HG03103 (cell line): ENCODE data around the gene C10orf53.
"Not testable (repeated sequence)": the region's sequence is repeated elsewhere in the genome, so short reads cannot be mapped to it uniquely, and the experiment has no call there.

Source experiments
- ATAC-seq: cut with Tn5 transposase; IDR thresholded peaks from one replicate; pipeline ENCODE4 v1.9.1; 2021; ENCODE audit warnings: low read depth; ENCODE audit not compliant: unreplicated experiment

C10orf53 gene

DNA sequence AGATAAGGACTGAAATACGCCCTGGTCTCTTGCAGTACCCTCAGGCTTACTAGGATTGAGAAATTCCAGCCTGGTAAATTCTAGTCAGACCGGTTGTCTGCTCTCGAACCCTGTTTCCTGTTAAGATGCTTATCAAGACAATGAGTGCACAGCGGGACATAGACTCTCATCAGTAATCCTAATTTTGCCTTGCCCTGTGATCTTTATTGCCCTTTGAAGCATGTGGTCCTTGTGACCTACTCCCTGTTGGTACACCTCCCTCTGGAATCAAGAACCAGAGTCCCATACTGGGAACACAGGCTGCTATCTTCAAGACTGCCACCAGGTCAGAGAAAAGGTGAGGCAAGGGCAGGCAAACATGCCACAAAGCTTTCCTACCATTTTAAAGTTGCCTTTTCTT lies 7.2 kb downstream of the C10orf53 start:
- no peak for ATAC-seq

DNA sequence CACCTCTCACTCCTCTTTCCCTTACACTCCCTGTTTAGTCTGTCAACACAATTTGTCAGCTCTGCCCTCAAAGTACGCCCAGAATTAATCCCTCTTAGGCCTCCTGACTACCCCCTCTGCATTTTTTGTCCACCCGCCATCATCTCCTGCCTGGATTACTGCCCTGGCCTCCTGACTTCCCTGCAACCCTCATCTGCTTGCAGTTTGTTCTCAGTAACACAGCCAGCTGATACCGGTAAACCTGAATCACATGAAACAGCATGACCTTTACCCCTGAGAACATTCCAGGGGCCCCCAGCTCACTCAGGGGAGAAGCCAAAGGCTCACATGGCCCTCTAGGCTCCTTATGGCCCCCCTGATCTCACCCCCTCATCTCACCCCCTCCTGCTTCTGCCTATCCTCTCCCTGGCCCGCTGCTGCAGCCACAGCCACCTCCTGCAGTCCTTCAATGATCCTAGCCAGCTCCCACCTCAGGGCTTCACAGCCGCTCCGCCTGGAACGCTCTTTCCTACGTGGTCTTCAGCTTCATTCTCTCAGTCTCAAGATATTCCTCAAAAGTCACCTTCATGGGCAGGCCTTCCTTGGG lies 8.9 kb downstream of the C10orf53 start:
- ATAC-seq = no peak

DNA sequence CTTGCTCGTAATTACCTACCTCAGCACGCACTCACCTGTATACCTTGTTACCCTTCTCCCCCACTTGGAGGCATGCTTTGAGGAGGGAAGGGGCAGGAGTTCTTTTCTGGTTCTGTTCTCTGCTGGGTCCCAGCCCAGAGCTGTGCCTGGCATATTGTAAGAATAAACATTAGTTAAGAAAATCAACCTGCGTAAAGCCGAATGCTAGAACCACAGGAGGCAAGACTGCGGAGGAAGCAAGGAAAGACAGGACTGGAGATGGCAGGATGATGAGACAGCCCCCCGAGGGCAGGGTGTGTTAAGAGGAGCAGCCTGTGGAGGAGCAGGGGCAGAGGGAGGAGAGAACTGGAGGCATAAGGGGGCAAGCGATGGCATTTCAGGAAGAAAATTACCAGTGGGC lies 9.5 kb downstream of the C10orf53 start:
- no peak for ATAC-seq

DNA sequence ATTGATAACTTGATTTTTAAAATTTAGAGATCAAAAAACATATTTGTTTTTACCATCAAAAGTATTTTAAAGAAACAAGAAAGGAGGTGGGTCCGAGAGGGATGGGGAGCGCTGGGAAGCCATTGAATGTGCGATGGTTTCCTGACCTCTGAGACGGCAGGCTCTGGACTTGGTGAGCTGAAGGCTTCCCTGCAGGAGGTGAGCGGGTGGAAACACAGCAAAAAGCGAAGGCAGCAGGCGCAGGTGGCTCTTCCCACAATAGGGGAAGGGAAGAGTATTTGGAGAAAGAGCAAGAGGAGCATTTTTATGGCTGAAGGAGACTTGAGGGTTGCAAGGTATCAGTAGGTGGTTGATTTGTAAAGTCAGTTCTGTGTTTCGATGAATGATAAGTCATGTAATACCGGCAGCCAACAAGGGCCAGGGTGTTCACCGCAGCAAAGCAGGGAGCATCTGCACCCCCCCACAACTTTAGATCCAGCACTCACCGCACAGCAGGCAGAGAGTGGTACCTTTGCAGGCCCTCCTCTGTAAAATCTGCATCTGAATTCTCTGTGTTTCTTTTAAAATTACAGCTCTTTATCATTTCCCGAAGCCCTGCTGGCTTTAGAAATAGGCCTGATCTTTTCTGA lies 10.5 kb downstream of the C10orf53 start:
- ATAC-seq = no peak

DNA sequence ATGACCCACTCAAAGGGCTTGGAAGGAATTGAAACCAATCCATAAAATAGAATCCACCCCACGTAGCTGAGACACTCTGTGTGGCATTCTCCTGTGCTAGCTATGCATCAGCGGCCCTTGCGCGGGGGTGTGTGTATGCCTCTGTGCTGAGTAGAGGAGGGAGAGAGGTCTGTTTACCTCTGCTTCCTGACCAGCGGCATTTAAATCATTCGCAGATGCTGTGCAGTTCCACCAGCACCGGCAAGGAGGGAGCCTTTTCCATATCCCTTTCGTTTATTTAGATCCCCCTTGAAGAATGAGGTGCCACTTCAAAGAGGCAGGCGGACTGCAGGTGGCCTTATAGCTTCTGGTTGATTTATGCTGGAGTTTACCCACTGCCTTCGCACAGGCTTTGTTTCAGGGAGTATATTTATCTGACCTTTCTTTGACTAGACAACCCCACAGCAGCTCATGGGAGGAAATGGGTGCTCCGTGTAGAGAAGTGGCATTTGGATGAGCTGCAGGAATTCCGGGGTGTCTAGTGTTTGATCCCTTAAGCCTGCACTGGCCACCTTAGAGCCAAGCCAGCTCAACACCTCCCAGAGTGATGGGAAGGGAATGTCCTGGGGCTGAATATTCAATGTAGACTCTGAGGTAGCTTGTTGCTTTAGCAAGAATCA lies 11.4 kb downstream of the C10orf53 start:
- no peak for ATAC-seq

DNA sequence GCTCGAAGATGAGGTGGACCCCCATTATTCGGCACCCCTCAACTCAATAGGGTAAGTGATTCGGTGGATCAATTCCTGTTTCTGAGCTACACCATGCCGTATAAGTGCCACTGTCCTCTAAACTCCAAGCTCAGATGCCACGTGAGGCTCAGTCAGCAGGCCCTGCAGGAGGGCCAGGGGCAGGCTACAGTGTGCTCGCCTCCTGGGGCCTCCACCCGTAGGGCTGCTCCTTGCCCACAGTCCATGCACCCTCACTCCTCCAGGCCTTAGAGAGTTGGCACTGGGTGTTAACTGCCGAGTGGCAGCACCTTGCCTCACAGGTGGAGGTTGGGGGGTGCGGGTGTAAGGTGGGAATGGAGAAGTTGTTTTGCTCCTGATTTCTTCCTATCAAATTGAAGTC lies 12.1 kb downstream of the C10orf53 start:
- no peak for ATAC-seq

DNA sequence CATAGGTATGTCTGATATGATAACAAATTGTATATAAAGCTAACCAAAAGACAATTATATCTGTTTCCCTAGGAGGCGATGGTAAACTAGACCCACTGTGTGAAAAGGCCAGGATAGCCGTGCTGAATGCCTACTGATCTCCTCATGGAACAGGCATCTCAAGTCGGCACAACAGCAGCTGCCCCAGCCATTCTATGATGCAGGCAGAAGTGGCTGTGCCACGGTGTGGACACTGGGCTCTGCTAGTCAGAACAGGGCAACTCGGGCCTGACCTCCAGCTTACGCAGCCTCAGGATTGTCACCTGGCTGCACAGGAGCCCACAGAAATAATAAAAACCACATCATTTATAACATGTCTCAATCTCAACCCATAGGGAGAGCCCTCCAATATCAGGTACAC lies 15.0 kb downstream of the C10orf53 start:
- ATAC-seq = no peak

DNA sequence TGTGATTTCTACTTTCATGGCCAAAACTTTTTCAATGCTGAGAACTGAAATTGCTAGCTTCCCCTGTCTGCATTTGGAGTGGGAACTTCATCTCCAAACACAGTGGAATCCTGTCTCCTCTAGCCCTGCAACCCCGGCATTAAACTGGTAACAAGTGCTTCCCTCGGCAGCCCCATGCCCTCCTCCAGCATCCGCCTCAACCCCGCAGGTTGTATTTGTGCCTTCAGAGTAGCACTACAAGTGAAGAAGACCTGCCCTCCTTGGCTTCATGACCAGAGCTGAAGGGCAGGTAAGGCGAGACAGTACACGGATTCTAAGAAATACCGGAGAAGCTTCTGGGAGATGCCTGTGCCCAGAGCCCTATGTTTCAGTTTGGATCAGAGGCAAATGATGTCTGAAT lies 16.9 kb downstream of the C10orf53 start:
- no peak for ATAC-seq

DNA sequence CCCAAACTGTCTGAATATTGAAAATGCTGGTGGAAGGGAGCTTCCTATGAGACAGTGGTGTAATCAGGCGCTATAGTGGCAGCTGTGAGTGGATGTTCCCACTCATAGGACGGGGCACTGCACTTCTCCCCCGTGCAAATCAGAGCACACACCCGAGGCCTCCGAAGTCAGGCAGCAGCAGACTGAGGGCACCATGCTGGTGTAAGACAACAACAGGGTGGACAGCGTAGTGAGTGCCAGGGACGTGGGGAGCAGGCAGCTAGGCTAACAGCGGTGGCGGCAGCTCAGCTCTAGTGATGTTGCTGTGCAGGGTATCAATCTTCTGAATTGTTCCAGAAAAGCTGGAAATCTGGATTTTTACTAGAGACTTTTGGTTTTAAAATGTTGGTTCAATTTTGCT lies 19.2 kb downstream of the C10orf53 start:
- no peak for ATAC-seq

DNA sequence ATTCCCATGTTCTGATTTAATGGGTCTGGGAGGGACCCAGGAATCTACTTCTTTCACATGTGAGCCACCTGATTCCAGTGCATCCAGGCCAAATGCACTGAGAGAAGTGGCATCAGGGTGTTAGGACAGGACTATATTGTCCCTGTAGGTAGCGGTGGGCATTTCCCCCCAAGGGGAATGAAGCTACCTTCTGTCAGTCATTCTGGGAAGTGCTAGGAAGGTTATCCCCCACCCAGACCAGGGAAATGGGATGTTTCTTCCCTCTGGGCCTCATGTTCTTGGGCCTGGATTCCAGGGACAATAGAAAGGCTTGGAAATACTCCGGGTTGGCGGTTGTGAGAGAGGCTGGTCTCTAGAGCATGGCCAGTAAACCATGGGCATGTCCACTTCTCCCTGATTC lies 20.8 kb downstream of the C10orf53 start:
- ATAC-seq = no peak

DNA sequence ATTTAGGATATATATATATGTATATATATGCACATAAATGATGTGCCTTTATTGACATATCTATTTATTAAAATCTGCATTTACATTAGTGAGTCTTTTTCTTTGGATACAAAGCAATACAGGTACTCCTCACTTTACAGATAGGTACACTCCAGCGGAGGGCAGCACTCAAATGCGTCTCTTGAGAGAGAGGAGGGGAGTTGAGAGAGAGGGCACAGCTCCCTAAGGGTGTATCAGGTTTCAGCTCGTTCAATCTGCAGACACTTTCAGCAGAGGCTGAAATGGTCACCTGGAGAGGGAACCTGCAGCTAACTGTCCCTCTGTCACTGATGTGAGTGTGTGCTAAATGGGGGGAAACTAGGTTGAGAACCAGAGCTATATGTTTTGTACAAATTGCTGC lies 21.5 kb downstream of the C10orf53 start:
- no peak for ATAC-seq

DNA sequence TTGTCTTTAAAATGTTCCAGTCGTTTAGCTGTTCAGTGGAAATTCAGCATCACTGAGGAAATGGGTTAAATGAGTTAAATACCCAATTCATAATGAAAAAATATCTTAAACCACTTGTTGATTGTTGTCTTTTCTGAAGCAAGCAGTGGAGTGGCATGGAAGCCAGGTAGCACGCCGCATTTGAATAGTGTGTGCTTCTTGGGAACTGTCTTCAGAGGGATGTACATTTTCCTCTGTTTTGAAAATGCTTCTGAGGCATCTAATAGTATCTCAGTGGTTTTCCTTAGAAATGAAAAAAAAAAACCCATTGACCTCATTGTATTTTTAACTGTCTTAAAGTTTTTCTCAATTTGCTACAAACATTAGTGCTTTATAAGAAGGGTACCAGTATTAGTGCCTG lies 28.1 kb downstream of the C10orf53 start:
- ATAC-seq = no peak

DNA sequence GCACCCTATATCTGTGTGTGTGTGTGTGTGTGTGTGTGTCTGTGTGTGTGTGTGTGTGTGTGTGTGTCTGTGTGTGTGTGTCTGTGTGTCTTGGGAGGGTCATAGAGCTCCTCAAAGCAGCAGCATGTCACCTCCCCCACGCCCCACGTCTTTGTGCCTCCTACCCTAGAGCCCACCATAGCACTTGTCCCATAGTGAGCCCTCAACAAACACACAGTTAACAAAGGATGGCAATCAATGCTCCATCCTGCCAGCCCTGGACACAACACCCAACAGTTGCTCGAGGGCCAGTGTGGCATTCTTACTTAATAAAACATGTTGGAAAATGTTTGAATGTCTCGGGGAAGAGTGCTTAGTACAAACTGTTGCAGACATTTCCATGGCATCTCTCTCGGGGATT lies 30.5 kb downstream of the C10orf53 start:
- no peak for ATAC-seq

DNA sequence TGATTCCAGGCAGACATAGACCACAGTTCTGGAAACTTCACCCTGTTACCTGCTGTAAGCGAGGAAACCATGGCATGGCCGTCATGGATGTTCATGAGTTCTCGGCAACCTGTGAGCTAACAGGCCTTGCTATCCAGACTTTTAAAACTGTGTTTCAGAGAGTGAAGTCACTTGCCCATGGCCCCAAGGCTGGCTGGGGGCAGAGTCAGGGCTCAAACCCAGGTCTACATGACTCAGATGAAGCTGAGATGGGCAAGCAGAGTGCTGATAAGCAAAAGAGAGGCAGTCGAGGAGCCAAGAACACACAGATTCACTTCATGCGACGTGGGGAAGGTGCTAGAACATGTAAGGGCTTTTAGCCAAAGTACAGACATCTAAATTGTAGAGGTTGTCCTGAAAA lies 31.5 kb downstream of the C10orf53 start:
- ATAC-seq = no peak

DNA sequence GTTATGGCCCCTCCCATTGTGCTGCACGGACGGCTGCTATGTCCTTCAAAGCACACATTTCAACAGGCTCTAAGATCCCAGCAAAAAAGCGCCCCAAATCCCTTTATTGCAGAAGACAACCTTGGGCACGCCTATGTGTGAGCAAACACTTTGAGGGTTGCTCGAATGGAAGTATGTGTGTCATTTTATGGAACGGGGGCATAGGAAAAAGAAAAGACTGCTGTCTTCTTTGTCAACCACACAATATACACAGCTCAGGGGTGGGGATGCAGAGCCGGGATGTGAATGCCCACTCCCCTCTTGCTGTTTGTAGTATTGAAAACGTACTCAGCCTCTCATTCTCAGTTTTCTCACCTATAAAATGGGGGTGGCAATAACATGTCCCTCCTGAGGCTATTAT lies 32.0 kb downstream of the C10orf53 start:
- ATAC-seq = no peak

DNA sequence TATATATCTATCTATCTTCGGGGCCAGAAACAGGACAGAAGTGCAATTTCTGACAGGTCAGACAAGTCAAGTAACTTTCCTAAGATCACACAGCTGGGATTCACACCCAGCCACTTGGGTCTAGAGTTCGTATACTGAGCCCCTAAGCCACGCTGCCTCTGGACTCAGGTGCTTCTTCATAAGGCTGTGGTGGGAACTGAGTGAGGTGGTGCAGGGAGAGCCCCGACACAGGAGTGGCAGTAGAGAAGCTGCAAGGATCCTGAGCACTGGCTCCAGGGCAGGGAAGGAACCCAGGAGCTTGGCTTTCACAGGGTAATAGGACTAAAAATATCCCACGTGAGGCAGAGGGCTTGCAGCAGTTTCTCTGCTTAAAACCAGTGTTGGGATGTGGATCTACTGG lies 33.8 kb downstream of the C10orf53 start:
- no peak for ATAC-seq

DNA sequence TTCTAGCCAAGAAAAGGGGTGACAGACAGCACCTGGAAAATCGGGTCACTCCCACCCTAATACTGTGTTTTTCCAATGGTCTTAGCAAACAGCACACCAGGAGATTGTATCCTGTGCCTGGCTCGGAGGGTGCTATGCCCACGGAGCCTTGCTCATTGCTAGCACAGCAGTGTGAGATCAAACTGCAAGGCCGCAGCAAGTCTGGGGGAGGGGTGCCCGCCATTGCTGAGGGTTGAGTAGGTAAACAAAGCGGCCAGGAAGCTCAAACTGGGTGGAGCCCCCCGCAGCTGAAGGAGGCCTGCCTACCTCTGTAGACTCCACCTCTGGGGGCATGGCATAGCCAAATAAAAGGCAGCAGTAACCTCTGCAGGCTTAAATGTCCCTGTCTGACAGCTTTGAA lies 35.7 kb downstream of the C10orf53 start:
- ATAC-seq = not testable (repeated sequence)

DNA sequence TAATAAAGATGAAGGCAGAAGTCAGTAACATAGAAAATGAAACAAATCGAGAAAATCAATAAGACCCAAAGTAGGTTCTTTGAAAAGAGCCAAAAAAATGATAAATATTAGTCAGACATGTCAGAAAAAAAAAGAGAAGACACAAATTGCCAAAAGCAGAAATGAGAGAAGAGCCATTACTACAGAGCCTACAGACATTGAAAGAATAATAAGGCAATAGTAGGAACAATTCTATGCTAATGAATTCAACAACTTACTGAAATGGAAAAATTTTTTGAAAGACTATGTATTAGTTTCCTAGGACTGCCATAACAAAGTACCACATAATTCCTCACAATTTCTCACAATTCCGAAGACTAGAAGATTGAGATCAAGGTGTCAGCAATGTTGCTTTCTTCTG lies 47.1 kb downstream of the C10orf53 start:
- no peak for ATAC-seq

DNA sequence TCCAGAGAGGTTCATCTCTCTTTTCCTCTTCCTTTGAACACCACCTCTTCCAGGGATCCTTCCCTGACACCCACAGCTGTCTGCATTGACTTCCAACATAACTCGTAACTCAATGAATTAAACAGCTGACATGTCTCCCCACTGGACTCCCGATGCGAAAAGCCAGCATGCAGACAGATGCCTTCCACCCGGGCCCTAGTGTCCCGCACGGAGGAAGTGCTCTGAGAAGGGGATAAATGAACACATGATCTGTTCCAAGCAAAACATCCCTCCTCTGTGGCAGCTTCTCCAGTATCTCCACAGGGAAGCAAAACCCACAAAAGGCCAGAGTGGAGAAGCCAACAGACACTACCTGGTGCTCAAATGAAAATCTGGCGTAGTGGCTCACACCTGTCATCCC lies 54.4 kb downstream of the C10orf53 start:
- ATAC-seq = no peak

DNA sequence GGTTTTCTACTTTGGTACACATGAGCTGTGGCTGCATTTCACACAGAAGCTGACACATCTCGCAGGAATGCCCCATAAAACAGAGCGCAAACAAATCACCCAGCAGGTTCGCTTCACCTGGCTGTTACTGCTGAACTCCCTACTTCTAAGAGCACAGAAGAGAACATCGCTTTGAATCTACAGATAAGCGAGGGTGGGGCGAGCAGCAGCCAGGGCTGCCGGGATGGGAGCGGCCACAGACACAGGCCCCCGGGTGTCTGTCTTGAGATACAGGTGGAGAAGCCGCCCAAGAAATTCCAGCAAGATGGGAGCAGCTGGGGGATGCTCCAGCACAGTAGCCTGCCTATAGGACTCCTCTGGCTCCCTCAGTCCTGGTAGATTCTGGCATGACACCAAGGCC lies 55.2 kb downstream of the C10orf53 start:
- no peak for ATAC-seq

DNA sequence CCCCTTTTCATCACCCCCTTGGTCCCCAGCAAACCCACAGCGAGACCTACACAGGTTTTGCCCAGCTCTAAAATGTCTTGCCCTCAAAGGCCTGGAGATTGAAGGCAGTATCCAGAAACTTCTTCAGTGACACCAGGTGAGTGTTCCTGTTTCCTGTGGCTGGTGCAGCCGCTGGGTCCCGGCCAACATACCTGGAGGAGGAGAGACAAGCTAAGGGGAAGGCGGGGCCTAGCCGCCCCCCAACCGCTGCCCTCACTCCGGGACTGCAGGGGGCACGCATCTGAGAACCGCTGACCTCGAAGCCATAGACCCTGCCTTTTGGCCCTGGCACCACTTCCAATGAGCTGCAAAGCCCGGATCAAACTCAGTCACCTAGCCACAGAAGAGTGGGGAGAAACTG lies 55.7 kb downstream of the C10orf53 start:
- no peak for ATAC-seq

DNA sequence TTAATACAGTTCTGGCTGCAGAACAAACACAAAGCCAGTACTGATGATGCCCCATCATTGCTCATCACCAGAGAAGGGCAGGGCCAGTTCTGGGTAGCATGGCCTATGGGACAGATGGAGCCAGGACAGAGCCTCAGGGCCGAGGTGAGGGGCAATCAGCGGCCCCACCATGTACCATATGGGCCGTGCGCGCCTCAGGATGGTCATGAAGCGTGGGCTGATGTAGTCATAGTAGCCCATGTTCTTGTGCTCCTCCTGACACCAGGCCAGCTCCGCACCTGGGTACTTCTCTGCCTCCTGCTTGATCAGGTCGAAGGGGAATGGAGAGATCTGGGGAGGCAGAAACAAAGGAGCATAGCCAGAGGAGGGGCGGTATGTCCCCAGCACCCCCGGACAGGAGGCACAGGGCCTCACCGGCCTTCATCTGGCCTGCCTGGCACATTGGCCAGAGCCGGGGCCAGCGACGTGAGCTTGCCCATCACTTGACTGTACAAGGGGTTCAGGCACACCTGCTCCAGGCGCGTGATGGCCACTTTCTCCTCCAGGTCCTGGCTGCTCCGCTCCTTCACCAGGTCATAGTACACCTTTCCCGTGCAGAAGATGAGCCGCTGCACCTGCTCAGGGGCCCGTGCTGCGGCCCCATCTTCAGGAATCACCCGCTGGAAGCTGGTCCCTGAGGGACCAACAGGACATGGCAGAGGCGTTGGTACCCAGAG lies 56.6 kb downstream of the C10orf53 start:
- no peak for ATAC-seq
